CD4-positive, CD25-positive, alpha-beta regulatory T cell (primary cell): ENCODE data around the gene JARID2. TPM values are rescaled to one million over a fixed set of nuclear protein-coding genes. Genes with fewer than 3 reads are reported as not detected.

Experiments used
- ATAC-seq, 2 donors: fragments of 150-1000 bp; cut with Tn5 transposase; one replicate each; pipeline ENCODE4 v1.10.0; 2021; ENCODE audit warnings: low read depth in 2 of 2, moderate number of reproducible peaks in 2 of 2, moderate library complexity in 1 of 2
- DNase-seq, 3 donors: peaks; one replicate each; pipeline versions ENCODE4 v3.0.0 to v3.0.0-alpha.2; 2012 to 2022; ENCODE audit warnings: mixed read lengths in 1 of 3
- H3K27ac ChIP-seq: one replicate; pipeline ENCODE4 v1.7.0; 2013; ENCODE audit warnings: mild to moderate bottlenecking, low read length; ENCODE audit not compliant: insufficient read depth, poor library complexity, severe bottlenecking
- H3K27me3 ChIP-seq: one replicate; pipeline ENCODE4 v1.7.0; 2013; ENCODE audit warnings: low read length; ENCODE audit not compliant: control insufficient read depth, insufficient read depth
- H3K36me3 ChIP-seq: one replicate; pipeline ENCODE4 v1.7.0; 2013; ENCODE audit warnings: mild to moderate bottlenecking, low read length, moderate library complexity; ENCODE audit not compliant: control insufficient read depth, insufficient read depth
- H3K4me1 ChIP-seq: 2 replicates; pipeline ENCODE4 v1.7.0; 2013; ENCODE audit warnings: mild to moderate bottlenecking, low read length; ENCODE audit not compliant: insufficient read depth, control insufficient read depth, poor library complexity, severe bottlenecking
- H3K4me3 ChIP-seq: one replicate; pipeline ENCODE4 v1.7.0; 2013; ENCODE audit warnings: low read depth, mild to moderate bottlenecking, low read length, moderate library complexity
- H3K9me3 ChIP-seq, 2 experiments: 1 replicate in 1 of 2; 2 replicates in 1 of 2; pipeline ENCODE4 v1.7.0; 2013; ENCODE audit warnings: low read length in 2 of 2, mild to moderate bottlenecking in 1 of 2, moderate library complexity in 1 of 2; ENCODE audit not compliant: control insufficient read depth in 2 of 2
- H3K27ac Mint-ChIP-seq, 3 donors: one replicate each; pipeline ENCODE4 v1.8.0; 2020 to 2022; ENCODE audit warnings: mild to moderate bottlenecking in 3 of 3, mixed read lengths in 3 of 3, moderate library complexity in 2 of 3
- H3K27me3 Mint-ChIP-seq: one replicate; pipeline ENCODE4 v1.8.0; 2022; ENCODE audit warnings: mild to moderate bottlenecking, mixed read lengths
- H3K36me3 Mint-ChIP-seq: one replicate; pipeline ENCODE4 v1.8.0; 2020; ENCODE audit warnings: mixed read lengths
- H3K4me1 Mint-ChIP-seq, 4 donors: one replicate each; pipeline ENCODE4 v1.8.0; 2020 to 2022; ENCODE audit warnings: mixed read lengths in 4 of 4, mild to moderate bottlenecking in 1 of 4
- H3K4me3 Mint-ChIP-seq, 4 donors: one replicate each; pipeline ENCODE4 v1.8.0; 2020 to 2022; ENCODE audit warnings: mild to moderate bottlenecking in 4 of 4, mixed read lengths in 4 of 4, moderate library complexity in 3 of 4
- H3K9me3 Mint-ChIP-seq, 7 donors: one replicate each; pipeline ENCODE4 v1.8.0; 2020 to 2022; ENCODE audit warnings: mixed read lengths in 7 of 7, mild to moderate bottlenecking in 3 of 7, moderate library complexity in 2 of 7
- polyA plus RNA-seq, 4 donors: library from polyadenylated mRNA; unstranded; fragments of 300-500 nt; fragmentation: Illumina TruSeq; gene quantifications; one replicate each; pipeline ENCODE4 v1.2.3, GENCODE V29; 2021
- total RNA-seq: library from RNA; stranded (reverse); gene quantifications from one replicate; pipeline ENCODE4 v1.2.3, GENCODE V29; 2022

JARID2 gene
- total and polyA plus RNA-seq, 5 donors from 2014 or later: 4.1 to 26.1 (median 5.6) TPM

- peaks cover 37 to 81% (median 64%) of the 10 kb centered on the region in 4 donors for H3K4me1 Mint-ChIP-seq
Measured at GRCh38 chr6:15337582-15337981, 91.7 kb downstream of the JARID2 start.

DNA sequence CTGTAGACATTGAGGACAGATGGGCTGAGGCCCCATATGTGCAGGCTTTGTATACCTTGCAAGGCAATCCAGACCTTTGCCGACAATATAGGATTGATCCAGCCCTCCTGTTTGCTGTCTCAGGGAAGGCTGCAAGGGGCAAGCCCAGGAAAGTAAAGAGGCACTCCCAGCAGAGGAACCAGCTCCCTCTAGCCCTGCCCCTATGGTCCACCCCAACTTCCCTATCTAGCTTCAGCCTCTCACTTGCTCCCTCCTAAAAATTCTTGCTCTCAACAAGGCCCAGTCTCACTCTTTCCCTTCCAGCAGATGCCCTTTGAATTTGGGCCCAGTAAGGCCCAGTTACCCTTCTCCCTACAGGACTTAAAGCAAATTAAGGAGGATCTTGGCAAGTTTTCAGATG, 92.6 kb downstream of the JARID2 start:
- DNase-seq (no peak), ATAC-seq (no peak)
- no peak overlapping the region for H3K27ac ChIP-seq
- no peaks in the 10 kb centered on the region for H3K36me3 Mint-ChIP-seq
- H3K27ac Mint-ChIP-seq: peak overlapping the region in 1 of 3 donors; percentile 57
- H3K4me3 ChIP-seq: no peak overlapping the region
- H3K9me3 Mint-ChIP-seq: peaks cover 0 to 2% (median 0%) of the 10 kb centered on the region in 7 donors
- H3K9me3 ChIP-seq: no peaks in the 10 kb centered on the region
- no peaks in the 10 kb centered on the region for H3K27me3 Mint-ChIP-seq
- peaks cover 39 to 84% (median 61%) of the 10 kb centered on the region in 4 donors for H3K4me1 Mint-ChIP-seq
- H3K27me3 ChIP-seq: no peaks in the 10 kb centered on the region
- H3K36me3 ChIP-seq: no peaks in the 10 kb centered on the region
- H3K4me3 Mint-ChIP-seq: peak overlapping the region in 1 of 4 donors; percentile 6
- H3K4me1 ChIP-seq: peaks cover 19% of the 10 kb centered on the region

More at GRCh38 chr6:15337582-15337981, 91.7 kb downstream of the JARID2 start:
- Mint-ChIP-seq H3K27ac (peak overlapping the region; percentile 39 to 93 (median 49)), H3K36me3 (no peaks in the 10 kb centered on the region), H3K9me3 (peaks cover 0 to 2% (median 0%) of the 10 kb centered on the region in 7 donors), H3K4me3 (no peak overlapping the region), H3K27me3 (no peaks in the 10 kb centered on the region)
- Histone ChIP-seq H3K9me3 (no peaks in the 10 kb centered on the region), H3K27me3 (no peaks in the 10 kb centered on the region), H3K4me1 (peaks cover 19% of the 10 kb centered on the region), H3K36me3 (no peaks in the 10 kb centered on the region), H3K27ac (no peak overlapping the region), H3K4me3 (no peak overlapping the region)
- no peak for DNase-seq
- ATAC-seq: no peak

DNA sequence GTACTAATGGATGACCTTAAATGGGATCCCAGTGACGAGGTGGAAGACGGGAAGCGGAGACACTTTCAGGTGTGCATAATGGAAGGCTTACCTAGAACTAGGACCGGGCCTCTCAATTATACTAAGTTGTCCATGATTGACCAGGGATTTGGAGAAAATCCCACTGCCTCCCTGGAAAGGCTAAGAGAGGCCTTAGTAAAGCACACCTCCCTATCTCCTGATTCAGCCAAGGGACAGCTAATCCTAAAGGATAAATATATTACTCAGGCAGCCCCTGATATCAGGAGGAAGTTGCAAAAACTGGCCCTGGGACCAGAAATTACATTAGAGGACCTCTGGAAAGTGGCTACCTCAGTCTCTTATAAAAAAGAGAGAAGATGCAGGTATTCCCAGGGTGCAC, 93.2 kb downstream of the JARID2 start:
- Mint-ChIP-seq H3K9me3 (peaks cover 0 to 2% (median 0%) of the 10 kb centered on the region in 7 donors), H3K27me3 (no peaks in the 10 kb centered on the region), H3K4me3 (peak overlapping the region in 2 of 4 donors; percentile 3 to 6), H3K4me1 (peaks cover 38 to 84% (median 60%) of the 10 kb centered on the region in 4 donors), H3K27ac (peak overlapping the region in 1 of 3 donors; percentile 43), H3K36me3 (no peaks in the 10 kb centered on the region)
- Histone ChIP-seq H3K4me3 (no peak overlapping the region), H3K27me3 (no peaks in the 10 kb centered on the region), H3K36me3 (no peaks in the 10 kb centered on the region), H3K9me3 (no peaks in the 10 kb centered on the region), H3K27ac (no peak overlapping the region), H3K4me1 (peaks cover 19% of the 10 kb centered on the region)
- no peak for ATAC-seq
- DNase-seq: no peak

- H3K4me1 ChIP-seq: peaks cover 19% of the 10 kb centered on the region
- no peaks in the 10 kb centered on the region for H3K27me3 ChIP-seq
- peak overlapping the region in 3 of 4 donors; percentile 9 to 57 (median 13) for H3K4me3 Mint-ChIP-seq
- peaks cover 0 to 2% (median 0%) of the 10 kb centered on the region in 7 donors for H3K9me3 Mint-ChIP-seq
- no peak for DNase-seq
- H3K27ac Mint-ChIP-seq: peak overlapping the region; percentile 44 to 96 (median 50)
- no peaks in the 10 kb centered on the region for H3K27me3 Mint-ChIP-seq
- no peak for ATAC-seq
- H3K4me3 ChIP-seq: peak overlapping the region; percentile 75
- no peaks in the 10 kb centered on the region for H3K9me3 ChIP-seq
- no peak overlapping the region for H3K27ac ChIP-seq
- H3K36me3 Mint-ChIP-seq: no peaks in the 10 kb centered on the region
- no peaks in the 10 kb centered on the region for H3K36me3 ChIP-seq
- peaks cover 33 to 86% (median 58%) of the 10 kb centered on the region in 4 donors for H3K4me1 Mint-ChIP-seq
Measured at GRCh38 chr6:15340105-15340601, 94.3 kb downstream of the JARID2 start.

GRCh38 chr6:15340775-15341174, 94.9 kb downstream of the JARID2 start:
- H3K27me3 ChIP-seq: no peaks in the 10 kb centered on the region
- peak overlapping the region; percentile 52 for H3K27ac ChIP-seq
- DNase-seq: peak in 1 of 3 donors; percentile 40
- no peak for ATAC-seq
- no peaks in the 10 kb centered on the region for H3K27me3 Mint-ChIP-seq
- H3K9me3 ChIP-seq: no peaks in the 10 kb centered on the region
- H3K9me3 Mint-ChIP-seq: peaks cover 0 to 2% (median 0%) of the 10 kb centered on the region in 7 donors
- H3K4me3 Mint-ChIP-seq: peak overlapping the region; percentile 2 to 68 (median 51)
- H3K4me1 ChIP-seq: peaks cover 19% of the 10 kb centered on the region
- H3K36me3 ChIP-seq: no peaks in the 10 kb centered on the region
- H3K27ac Mint-ChIP-seq: peak overlapping the region; percentile 44 to 96 (median 50)
- H3K4me3 ChIP-seq: peak overlapping the region; percentile 75
- no peaks in the 10 kb centered on the region for H3K36me3 Mint-ChIP-seq
- H3K4me1 Mint-ChIP-seq: peaks cover 33 to 85% (median 61%) of the 10 kb centered on the region in 4 donors

- H3K4me1 Mint-ChIP-seq: peaks cover 33 to 86% (median 65%) of the 10 kb centered on the region in 4 donors
- H3K4me3 Mint-ChIP-seq: peak overlapping the region in 2 of 4 donors; percentile 34 to 57
- H3K4me3 ChIP-seq: peak overlapping the region; percentile 75
Measured at GRCh38 chr6:15341311-15342001, 95.6 kb downstream of the JARID2 start.

GRCh38 chr6:15342114-15342513, 96.2 kb downstream of the JARID2 start:
- H3K4me1 Mint-ChIP-seq: peaks cover 34 to 87% (median 68%) of the 10 kb centered on the region in 4 donors
- H3K27ac ChIP-seq: no peak overlapping the region
- peak overlapping the region; percentile 50 to 95 (median 52) for H3K27ac Mint-ChIP-seq
- H3K27me3 ChIP-seq: no peaks in the 10 kb centered on the region
- H3K9me3 ChIP-seq: no peaks in the 10 kb centered on the region
- no peak for DNase-seq
- H3K36me3 Mint-ChIP-seq: no peaks in the 10 kb centered on the region
- H3K27me3 Mint-ChIP-seq: no peaks in the 10 kb centered on the region
- H3K4me3 Mint-ChIP-seq: peak overlapping the region in 3 of 4 donors; percentile 6 to 34 (median 30)
- no peaks in the 10 kb centered on the region for H3K9me3 Mint-ChIP-seq
- ATAC-seq: no peak
- no peak overlapping the region for H3K4me3 ChIP-seq
- peaks cover 23% of the 10 kb centered on the region for H3K4me1 ChIP-seq
- H3K36me3 ChIP-seq: no peaks in the 10 kb centered on the region

More at GRCh38 chr6:15341311-15342001, 95.6 kb downstream of the JARID2 start:
- no peaks in the 10 kb centered on the region for H3K9me3 ChIP-seq
- H3K36me3 ChIP-seq: no peaks in the 10 kb centered on the region
- peak overlapping the region; percentile 52 for H3K27ac ChIP-seq
- H3K27me3 Mint-ChIP-seq: no peaks in the 10 kb centered on the region
- ATAC-seq: peak; percentile 32 to 35
- H3K27ac Mint-ChIP-seq: peak overlapping the region; percentile 50 to 96 (median 52)
- H3K27me3 ChIP-seq: no peaks in the 10 kb centered on the region
- H3K36me3 Mint-ChIP-seq: no peaks in the 10 kb centered on the region
- H3K9me3 Mint-ChIP-seq: peaks cover 0 to 2% (median 0%) of the 10 kb centered on the region in 7 donors
- no peak for DNase-seq
- H3K4me1 ChIP-seq: peaks cover 22% of the 10 kb centered on the region
